Subcutaneous adipose tissue (tissue), 4 donors: ENCODE data around the gene VAV3. TPM values are rescaled to one million over a fixed set of nuclear protein-coding genes. Genes with fewer than 3 reads are reported as not detected.

ENCODE experiments used
- CTCF ChIP-seq: fragments of 450-650 bp; IDR thresholded peaks from one replicate; pipeline ENCODE4 v1.5.1; 2016; ENCODE audit warnings: low read depth, mild to moderate bottlenecking, control low read depth, antibody characterized with exemption, moderate library complexity
- total RNA-seq, 4 donors: library from RNA; depleted of rRNA; stranded (reverse); fragments of >200 nt; gene quantifications; one replicate each; pipeline ENCODE4 v1.1.0, GENCODE V29; 2016

VAV3 gene
- total RNA-seq, 4 donors from 2014 or later, result 7.0 to 13.1 (median 10.1) TPM

- no peak for TF ChIP-seq CTCF
Measured at GRCh38 chr1:107879927-107880326, 85.1 kb downstream of the VAV3 start.

- no peak for TF ChIP-seq CTCF
Measured at GRCh38 chr1:107879346-107879745, 85.6 kb downstream of the VAV3 start.

- TF ChIP-seq CTCF, result no peak
Measured at GRCh38 chr1:107877745-107878144, 87.2 kb downstream of the VAV3 start.

- TF ChIP-seq CTCF, result no peak
Measured at GRCh38 chr1:107877092-107877491, 87.9 kb downstream of the VAV3 start.

- no peak for TF ChIP-seq CTCF
Measured at GRCh38 chr1:107875689-107876088, 89.3 kb downstream of the VAV3 start.

GRCh38 chr1:107874221-107874620 lies 90.8 kb downstream of the VAV3 start:
- TF ChIP-seq CTCF, result no peak

GRCh38 chr1:107871687-107872395 lies 93.1 kb downstream of the VAV3 start:
- TF ChIP-seq CTCF, result no peak
